ENCODE measurements around the gene CEP97. TPM values are rescaled to one million over a fixed set of nuclear protein-coding genes. Genes with fewer than 3 reads are reported as not detected.

Gene CEP97
- total RNA-seq, 2 donors from 2014 or later = 4.7 to 20.1 TPM

DNA sequence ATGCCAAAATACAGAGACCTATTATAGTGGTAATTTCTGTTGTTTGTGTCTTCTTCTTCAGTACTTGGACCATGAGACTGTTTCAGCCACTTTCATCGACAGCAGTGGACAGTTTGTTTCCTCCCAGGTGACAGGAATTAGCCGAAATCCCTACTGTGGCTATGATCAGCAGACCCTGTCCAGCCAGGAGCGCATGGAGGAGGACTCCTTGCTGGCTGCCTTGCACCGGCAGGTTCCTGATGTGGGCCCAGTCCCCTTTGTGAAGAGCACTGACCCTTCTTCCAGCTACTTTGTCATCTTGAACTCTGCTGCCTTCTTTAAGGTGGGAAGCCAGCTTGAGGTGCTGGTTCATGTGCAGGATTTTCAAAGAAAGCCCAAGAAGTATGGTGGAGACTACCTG lies 76.8 kb downstream of the CEP97 start:
- TF ChIP-seq, protein P1, sequence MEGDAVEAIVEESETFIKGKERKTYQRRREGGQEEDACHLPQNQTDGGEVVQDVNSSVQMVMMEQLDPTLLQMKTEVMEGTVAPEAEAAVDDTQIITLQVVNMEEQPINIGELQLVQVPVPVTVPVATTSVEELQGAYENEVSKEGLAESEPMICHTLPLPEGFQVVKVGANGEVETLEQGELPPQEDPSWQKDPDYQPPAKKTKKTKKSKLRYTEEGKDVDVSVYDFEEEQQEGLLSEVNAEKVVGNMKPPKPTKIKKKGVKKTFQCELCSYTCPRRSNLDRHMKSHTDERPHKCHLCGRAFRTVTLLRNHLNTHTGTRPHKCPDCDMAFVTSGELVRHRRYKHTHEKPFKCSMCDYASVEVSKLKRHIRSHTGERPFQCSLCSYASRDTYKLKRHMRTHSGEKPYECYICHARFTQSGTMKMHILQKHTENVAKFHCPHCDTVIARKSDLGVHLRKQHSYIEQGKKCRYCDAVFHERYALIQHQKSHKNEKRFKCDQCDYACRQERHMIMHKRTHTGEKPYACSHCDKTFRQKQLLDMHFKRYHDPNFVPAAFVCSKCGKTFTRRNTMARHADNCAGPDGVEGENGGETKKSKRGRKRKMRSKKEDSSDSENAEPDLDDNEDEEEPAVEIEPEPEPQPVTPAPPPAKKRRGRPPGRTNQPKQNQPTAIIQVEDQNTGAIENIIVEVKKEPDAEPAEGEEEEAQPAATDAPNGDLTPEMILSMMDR (IDR thresholded peaks at IDR 0.05) = no peak
- Histone ChIP-seq H3K4me1 (ENCODE audit: control insufficient read depth in 1 of 2, low read depth in 2 of 2) (peaks cover 0 to 4% of the 10 kb centered on the region in 2 donors), H3K27ac (no peak overlapping the region), H3K27me3 (replicated peaks; ENCODE audit: insufficient read depth) (no peaks in the 10 kb centered on the region), H3K9me3 (no peaks in the 10 kb centered on the region), H3K4me3 (no peak overlapping the region), H3K36me3 (no peaks in the 10 kb centered on the region)
- DNase-seq (ENCODE audit: low spot score) (no peak), ATAC-seq (ENCODE audit: insufficient number of reproducible peaks, low FRiP score, low read depth) (no peak)

DNA sequence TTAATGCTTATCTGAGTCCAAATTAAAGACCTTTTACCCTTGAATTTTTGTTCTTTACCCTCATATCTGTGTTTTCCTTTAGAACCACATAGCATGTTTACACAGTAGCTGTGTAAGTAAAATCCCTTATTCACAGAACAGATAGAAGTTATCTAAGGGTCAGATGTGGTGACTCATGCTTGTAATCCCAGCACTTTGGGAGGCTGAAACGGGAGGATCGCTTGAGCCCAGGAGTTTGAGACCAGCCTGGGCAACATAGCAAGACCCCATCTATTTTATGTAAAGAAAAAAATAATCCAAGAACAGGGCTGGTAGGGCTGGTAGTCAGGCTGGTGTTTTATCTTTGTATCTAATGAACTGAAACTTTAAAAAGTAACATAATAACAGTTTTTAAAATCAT lies 77.8 kb downstream of the CEP97 start:
- Histone ChIP-seq H3K4me3 (no peak overlapping the region), H3K27ac (no peak overlapping the region), H3K36me3 (no peaks in the 10 kb centered on the region), H3K27me3 (replicated peaks; ENCODE audit: insufficient read depth) (no peaks in the 10 kb centered on the region), H3K4me1 (ENCODE audit: control insufficient read depth in 1 of 2, low read depth in 2 of 2) (peaks cover 0 to 9% of the 10 kb centered on the region in 2 donors), H3K9me3 (no peaks in the 10 kb centered on the region)
- ATAC-seq (ENCODE audit: insufficient number of reproducible peaks, low FRiP score, low read depth) (no peak), DNase-seq (ENCODE audit: low spot score) (no peak)
- TF ChIP-seq, protein P1 (IDR thresholded peaks at IDR 0.05) = no peak

DNA sequence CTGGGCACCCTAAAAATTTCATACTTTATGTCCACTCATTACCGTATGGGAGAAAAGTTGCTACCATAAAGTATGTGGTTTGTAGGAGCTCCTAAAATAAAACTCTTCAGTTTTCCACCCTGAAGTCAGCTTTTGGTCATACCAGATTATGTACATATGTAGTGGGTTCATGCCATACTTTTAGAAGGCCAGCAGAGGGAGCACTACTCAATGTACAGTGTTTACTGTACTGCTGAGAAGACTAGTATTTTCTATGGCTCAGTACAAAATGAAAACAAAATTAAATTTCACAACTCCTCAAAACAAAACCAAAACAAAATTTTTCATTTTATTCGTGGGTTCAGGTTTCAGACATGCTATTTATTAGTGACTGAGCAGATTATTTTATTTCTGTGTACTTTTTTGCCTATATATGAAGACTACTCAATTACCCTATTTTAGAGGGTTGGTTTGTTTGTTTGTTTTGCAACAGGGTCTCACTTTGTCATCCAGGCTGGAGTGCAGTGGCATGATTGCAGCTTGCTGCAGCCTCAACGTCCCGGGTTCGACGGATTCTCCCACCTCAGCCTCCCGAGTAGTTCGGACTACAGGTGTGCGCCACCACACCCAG lies 78.9 kb downstream of the CEP97 start:
- H3K27ac ChIP-seq = no peak overlapping the region
- TF ChIP-seq, protein P1 (IDR thresholded peaks at IDR 0.05) = peak; percentile 73
- no peaks in the 10 kb centered on the region for H3K9me3 ChIP-seq
- peaks cover 0 to 9% of the 10 kb centered on the region in 2 donors for H3K4me1 ChIP-seq (ENCODE audit: control insufficient read depth in 1 of 2, low read depth in 2 of 2)
- no peaks in the 10 kb centered on the region for H3K27me3 ChIP-seq (replicated peaks; ENCODE audit: insufficient read depth)
- H3K4me3 ChIP-seq = no peak overlapping the region
- ATAC-seq (ENCODE audit: insufficient number of reproducible peaks, low FRiP score, low read depth) = peak; percentile 65
- no peaks in the 10 kb centered on the region for H3K36me3 ChIP-seq
- no peak for DNase-seq (ENCODE audit: low spot score)

DNA sequence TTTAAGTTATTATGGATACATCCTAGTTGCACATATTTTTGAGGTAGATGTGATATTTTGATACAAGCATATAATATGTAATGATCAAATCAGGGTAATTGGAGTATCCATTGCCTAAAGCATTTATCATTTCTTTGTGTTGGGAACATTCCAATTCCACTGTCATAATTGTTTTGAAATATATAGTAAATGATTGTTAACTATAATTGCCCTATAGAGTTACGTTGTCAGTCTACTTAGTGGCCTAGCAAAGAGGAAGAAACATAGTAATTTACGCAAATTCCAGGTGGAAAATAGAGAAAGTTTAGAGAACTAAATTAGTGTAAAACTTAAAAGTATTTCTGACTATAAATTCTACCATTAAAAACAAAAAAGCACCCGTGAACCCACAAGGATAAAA lies 79.5 kb downstream of the CEP97 start:
- no peak for DNase-seq (ENCODE audit: low spot score)
- TF ChIP-seq, protein P1 (IDR thresholded peaks at IDR 0.05) = no peak
- H3K9me3 ChIP-seq = no peaks in the 10 kb centered on the region
- H3K36me3 ChIP-seq = no peaks in the 10 kb centered on the region
- ATAC-seq (ENCODE audit: insufficient number of reproducible peaks, low FRiP score, low read depth) = no peak
- H3K4me1 ChIP-seq (ENCODE audit: control insufficient read depth in 1 of 2, low read depth in 2 of 2) = peaks cover 0 to 9% of the 10 kb centered on the region in 2 donors
- H3K27me3 ChIP-seq (replicated peaks; ENCODE audit: insufficient read depth) = no peaks in the 10 kb centered on the region
- no peak overlapping the region for H3K4me3 ChIP-seq
- H3K27ac ChIP-seq = no peak overlapping the region

DNA sequence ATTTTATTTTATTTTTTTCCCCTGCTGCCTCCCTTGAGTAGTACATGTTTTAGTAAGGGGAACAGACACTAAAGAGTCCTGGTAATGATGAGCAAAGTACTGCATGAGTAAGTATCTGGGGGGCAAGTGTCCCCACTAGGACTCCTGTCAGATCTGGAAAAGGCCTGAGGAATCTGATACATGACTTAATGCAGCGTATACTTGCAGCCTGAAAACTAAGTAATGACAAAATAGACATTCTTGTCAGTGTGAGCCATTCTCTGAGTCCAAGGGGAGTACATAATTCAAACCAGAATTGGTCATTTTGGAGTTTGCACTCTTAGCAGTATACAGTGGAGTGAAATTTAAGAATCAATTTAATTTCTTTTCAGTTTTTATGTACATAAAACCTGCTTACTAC lies 82.1 kb downstream of the CEP97 start:
- H3K4me1 ChIP-seq (ENCODE audit: control insufficient read depth in 1 of 2, low read depth in 2 of 2) = peaks cover 6 to 22% of the 10 kb centered on the region in 2 donors
- ATAC-seq (ENCODE audit: insufficient number of reproducible peaks, low FRiP score, low read depth) (no peak), DNase-seq (ENCODE audit: low spot score) (no peak)
- TF ChIP-seq, protein P1 (IDR thresholded peaks at IDR 0.05) = no peak
- no peak overlapping the region for H3K4me3 ChIP-seq
- H3K27me3 ChIP-seq (replicated peaks; ENCODE audit: insufficient read depth) = no peaks in the 10 kb centered on the region
- H3K9me3 ChIP-seq = no peaks in the 10 kb centered on the region
- no peaks in the 10 kb centered on the region for H3K36me3 ChIP-seq
- H3K27ac ChIP-seq = no peak overlapping the region

Measured in thoracic aorta (tissue), 2 donors.